ENCODE measurements around the gene TENM4. TPM values are rescaled to one million over a fixed set of nuclear protein-coding genes. Genes with fewer than 3 reads are reported as not detected.

The TENM4 gene
- polyA plus RNA-seq, 3 donors, result 0.31 to 1.7 TPM; not detected in 1

DNA sequence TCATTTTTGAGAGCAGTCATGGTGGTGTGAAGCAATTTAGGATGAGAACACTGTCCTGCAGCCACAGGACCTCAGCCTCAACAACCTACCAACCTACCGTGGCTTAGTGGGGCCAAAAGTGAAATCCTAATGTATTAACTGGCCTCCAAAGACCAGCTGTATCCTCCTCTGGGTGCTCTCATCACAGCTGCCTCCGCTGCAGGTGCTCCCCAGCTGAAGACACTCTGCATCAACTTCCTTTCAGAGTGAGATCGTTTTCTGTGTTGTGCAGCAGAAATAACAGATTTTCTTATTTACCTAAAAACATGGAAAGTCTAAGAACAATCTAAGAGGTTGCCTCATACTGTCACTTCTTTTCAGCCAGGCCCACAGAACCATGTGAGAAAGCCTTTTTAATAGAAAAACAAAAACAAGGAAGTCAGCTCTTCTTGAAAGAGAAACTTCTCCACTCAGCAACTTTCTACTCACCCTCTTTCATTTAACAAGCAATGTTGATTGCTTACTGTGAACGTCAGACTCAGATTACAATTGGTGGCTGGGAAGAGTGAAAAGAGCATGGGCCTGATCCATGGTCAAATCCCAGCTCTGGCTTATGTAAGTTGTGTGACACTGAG, 136.1 kb downstream of the TENM4 start:
- Histone ChIP-seq H3K4me1 (ENCODE audit: control insufficient read depth in 1 of 2, insufficient read depth in 2 of 2, low read length in 2 of 2) (peaks cover 0 to 2% of the 10 kb centered on the region in 2 donors), H2AFZ (ENCODE audit: insufficient read depth, low read depth, low read length, poor library complexity, severe bottlenecking) (no peak overlapping the region), H3K79me2 (ENCODE audit: insufficient read depth, low read length) (no peaks in the 10 kb centered on the region), H3K36me3 (replicated peaks in 1 of 2; ENCODE audit: control insufficient read depth in 1 of 2, insufficient read depth in 2 of 2, low read length in 2 of 2) (no peaks in the 10 kb centered on the region), H3K4me3 (replicated peaks in 1 of 3; ENCODE audit: low read depth in 2 of 3, low read length in 3 of 3) (no peak overlapping the region), H3K27me3 (ENCODE audit: control insufficient read depth in 2 of 2, insufficient read depth in 2 of 2, low read length in 2 of 2) (no peaks in the 10 kb centered on the region), H3K4me2 (replicated peaks; ENCODE audit: extremely low read depth, low read length, poor library complexity, severe bottlenecking) (no peak overlapping the region), H4K20me1 (ENCODE audit: insufficient read depth, low read length) (no peaks in the 10 kb centered on the region), H3K9ac (ENCODE audit: insufficient read depth, low read length, poor library complexity, severe bottlenecking) (no peak overlapping the region), H3K9me3 (replicated peaks in 1 of 2; ENCODE audit: control insufficient read depth in 1 of 2, insufficient read depth in 1 of 2, low read length in 2 of 2) (no peaks in the 10 kb centered on the region), H3K27ac (ENCODE audit: low read depth in 1 of 2, low read length in 2 of 2) (no peak overlapping the region)
- WGBS (ENCODE audit: insufficient coverage), result 70% methylated on average over 2 of the region's 4 CpGs
- DNase-seq, result no peak
- Mint-ChIP-seq H3K36me3 (no peaks in the 10 kb centered on the region), H3K27me3 (ENCODE audit: low read depth in 3 of 3) (no peaks in the 10 kb centered on the region), H3K4me3 (no peak overlapping the region), H3K4me1 (peaks cover 4% of the 10 kb centered on the region), H3K27ac (no peak overlapping the region), H3K9me3 (peaks cover 2 to 11% (median 7%) of the 10 kb centered on the region in 7 donors)
- intact Hi-C loops (cut with micrococcal nuclease), result no loop called here
- TF ChIP-seq, protein P1, sequence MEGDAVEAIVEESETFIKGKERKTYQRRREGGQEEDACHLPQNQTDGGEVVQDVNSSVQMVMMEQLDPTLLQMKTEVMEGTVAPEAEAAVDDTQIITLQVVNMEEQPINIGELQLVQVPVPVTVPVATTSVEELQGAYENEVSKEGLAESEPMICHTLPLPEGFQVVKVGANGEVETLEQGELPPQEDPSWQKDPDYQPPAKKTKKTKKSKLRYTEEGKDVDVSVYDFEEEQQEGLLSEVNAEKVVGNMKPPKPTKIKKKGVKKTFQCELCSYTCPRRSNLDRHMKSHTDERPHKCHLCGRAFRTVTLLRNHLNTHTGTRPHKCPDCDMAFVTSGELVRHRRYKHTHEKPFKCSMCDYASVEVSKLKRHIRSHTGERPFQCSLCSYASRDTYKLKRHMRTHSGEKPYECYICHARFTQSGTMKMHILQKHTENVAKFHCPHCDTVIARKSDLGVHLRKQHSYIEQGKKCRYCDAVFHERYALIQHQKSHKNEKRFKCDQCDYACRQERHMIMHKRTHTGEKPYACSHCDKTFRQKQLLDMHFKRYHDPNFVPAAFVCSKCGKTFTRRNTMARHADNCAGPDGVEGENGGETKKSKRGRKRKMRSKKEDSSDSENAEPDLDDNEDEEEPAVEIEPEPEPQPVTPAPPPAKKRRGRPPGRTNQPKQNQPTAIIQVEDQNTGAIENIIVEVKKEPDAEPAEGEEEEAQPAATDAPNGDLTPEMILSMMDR (IDR thresholded peaks at IDR 0.05), result no peak

DNA sequence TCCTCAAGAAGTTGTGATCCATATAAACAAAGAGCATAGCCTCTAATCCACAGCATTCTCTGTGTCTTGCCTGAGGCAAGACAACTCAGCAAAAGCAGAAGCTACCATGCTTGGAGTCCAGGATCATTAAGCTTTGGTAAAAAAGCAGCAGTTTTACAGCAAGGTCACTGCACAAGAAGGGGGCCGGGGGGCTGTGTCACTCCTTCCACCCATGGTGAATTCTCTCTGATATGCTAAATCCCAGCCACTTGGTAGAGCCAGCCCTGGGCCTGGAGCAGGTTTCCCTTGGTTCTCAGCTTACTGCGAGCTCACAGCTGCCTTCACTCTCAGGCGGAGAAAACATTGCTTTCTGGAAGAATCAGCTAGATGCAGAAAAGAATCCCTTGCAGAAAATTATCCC, 144.7 kb downstream of the TENM4 start:
- TF ChIP-seq, protein P1 (IDR thresholded peaks at IDR 0.05), result no peak
- no peaks in the 10 kb centered on the region for H3K9me3 ChIP-seq (replicated peaks in 1 of 2; ENCODE audit: control insufficient read depth in 1 of 2, insufficient read depth in 1 of 2, low read length in 2 of 2)
- WGBS (ENCODE audit: insufficient coverage), result 72% methylated on average over 2 of the region's 3 CpGs

More for the DNA sequence above, 144.7 kb downstream of the TENM4 start:
- no peaks in the 10 kb centered on the region for H3K4me1 Mint-ChIP-seq
- no peaks in the 10 kb centered on the region for H3K36me3 ChIP-seq (replicated peaks in 1 of 2; ENCODE audit: control insufficient read depth in 1 of 2, insufficient read depth in 2 of 2, low read length in 2 of 2)
- H3K4me3 Mint-ChIP-seq, result no peak overlapping the region
- intact Hi-C loops (cut with micrococcal nuclease), result no loop called here
- H4K20me1 ChIP-seq (ENCODE audit: insufficient read depth, low read length), result no peaks in the 10 kb centered on the region
- H3K4me2 ChIP-seq (replicated peaks; ENCODE audit: extremely low read depth, low read length, poor library complexity, severe bottlenecking), result no peak overlapping the region
- peaks cover 2 to 5% (median 3%) of the 10 kb centered on the region in 3 donors for H3K27me3 Mint-ChIP-seq (ENCODE audit: low read depth in 3 of 3)
- no peak for DNase-seq
- no peak overlapping the region for H2AFZ ChIP-seq (ENCODE audit: insufficient read depth, low read depth, low read length, poor library complexity, severe bottlenecking)
- H3K79me2 ChIP-seq (ENCODE audit: insufficient read depth, low read length), result no peaks in the 10 kb centered on the region
- no peak overlapping the region for H3K27ac ChIP-seq (ENCODE audit: low read depth in 1 of 2, low read length in 2 of 2)
- H3K27me3 ChIP-seq (ENCODE audit: control insufficient read depth in 2 of 2, insufficient read depth in 2 of 2, low read length in 2 of 2), result peaks cover 0 to 4% of the 10 kb centered on the region in 2 donors
- H3K27ac Mint-ChIP-seq, result no peak overlapping the region
- no peaks in the 10 kb centered on the region for H3K4me1 ChIP-seq (ENCODE audit: control insufficient read depth in 1 of 2, insufficient read depth in 2 of 2, low read length in 2 of 2)
- no peak overlapping the region for H3K4me3 ChIP-seq (replicated peaks in 1 of 3; ENCODE audit: low read depth in 2 of 3, low read length in 3 of 3)
- H3K36me3 Mint-ChIP-seq, result no peaks in the 10 kb centered on the region
- H3K9me3 Mint-ChIP-seq, result peaks cover 0 to 11% (median 0%) of the 10 kb centered on the region in 7 donors
- no peak overlapping the region for H3K9ac ChIP-seq (ENCODE audit: insufficient read depth, low read length, poor library complexity, severe bottlenecking)

All from CD14-positive monocyte (primary cell).